NCI-H226 (cell line): Measurements from ENCODE around the gene DPEP3.
"Not testable (repeated sequence)": the region's sequence is repeated elsewhere in the genome, so short reads cannot be mapped to it uniquely, and the experiment has no call there.

Source experiments
- DNase-seq: peaks from one replicate; pipeline ENCODE4 v3.0.0-alpha.2; 2015

The DPEP3 gene

GRCh38 chr16:67943619-67944504, 36.4 kb downstream of the DPEP3 start, which contains the start of gene LCAT:
Gene LCAT, minus strand, starts transcription at chr16:67944120. Its CDS starts 19 bp downstream, at chr16:67944101.
- no peak for DNase-seq

GRCh38 chr16:67943256-67943618, 37.1 kb downstream of the DPEP3 start:
- DNase-seq, result no peak

GRCh38 chr16:67942510-67943255, 37.6 kb downstream of the DPEP3 start:
- no peak for DNase-seq

- no peak for DNase-seq
Measured at GRCh38 chr16:67942200-67942509, 38.1 kb downstream of the DPEP3 start.

GRCh38 chr16:67941469-67942199, 38.7 kb downstream of the DPEP3 start:
- no peak for DNase-seq

- no peak for DNase-seq
Measured at GRCh38 chr16:67940446-67941089, 39.7 kb downstream of the DPEP3 start.

GRCh38 chr16:67939507-67940445, 40.5 kb downstream of the DPEP3 start:
- DNase-seq, result no peak

- not testable (repeated sequence) for DNase-seq
Measured at GRCh38 chr16:67937713-67938112, 42.6 kb downstream of the DPEP3 start.

- no peak for DNase-seq
Measured at GRCh38 chr16:67936880-67937605, 43.3 kb downstream of the DPEP3 start.

GRCh38 chr16:67936124-67936879, 44.0 kb downstream of the DPEP3 start, which contains the start of gene PSMB10:
Gene PSMB10, minus strand, starts transcription at chr16:67936850. Its CDS starts 101 bp downstream, at chr16:67936749.
- DNase-seq, result peak; percentile 41

- peak; percentile 91 for DNase-seq
Measured at GRCh38 chr16:67935402-67936123, 44.7 kb downstream of the DPEP3 start.

- no peak for DNase-seq
Measured at GRCh38 chr16:67935101-67935401, 45.2 kb downstream of the DPEP3 start.

GRCh38 chr16:67934306-67935100, 45.8 kb downstream of the DPEP3 start:
- DNase-seq, result no peak

GRCh38 chr16:67933805-67934204, 46.5 kb downstream of the DPEP3 start:
- DNase-seq, result no peak

- no peak for DNase-seq
Measured at GRCh38 chr16:67932462-67932840, 47.8 kb downstream of the DPEP3 start.

GRCh38 chr16:67931712-67932461, 48.4 kb downstream of the DPEP3 start, which contains the start of gene CTRL:
Gene CTRL, minus strand, starts transcription at chr16:67931862. Its CDS starts 10 bp downstream, at chr16:67931852.
- no peak for DNase-seq

- no peak for DNase-seq
Measured at GRCh38 chr16:67930678-67931211, 49.6 kb downstream of the DPEP3 start.

GRCh38 chr16:67930191-67930590, 50.1 kb downstream of the DPEP3 start:
- no peak for DNase-seq
